WTC11 (cell line): ENCODE data around the gene FAM53B. TPM values are rescaled to one million over a fixed set of nuclear protein-coding genes. Genes with fewer than 3 reads are reported as not detected.

ENCODE experiments used
- ATAC-seq: fragments of 200-7000 bp; cut with Tn5 transposase; 2 replicates; pipeline ENCODE4 v1.10.0; 2021; ENCODE audit warnings: mild to moderate bottlenecking, moderate library complexity
- CTCF ChIA-PET: fragments of 300-600 bp; sonication (Branson Sonifier 250); formaldehyde crosslinking; loops from one replicate; lab custom pipeline; 2021; ENCODE audit warnings: antibody characterized with exemption; lab: Charles Lee
- POLR2A ChIA-PET: fragments of 350-600 bp; sonication (Branson Sonifier 250); formaldehyde crosslinking; loops from one replicate; lab custom pipeline; 2021; ENCODE audit warnings: antibody characterized with exemption; lab: Charles Lee
- DNase-seq: peaks from one replicate; pipeline ENCODE4 v3.0.0; 2021; ENCODE audit warnings: low spot score
- H3K27ac Mint-ChIP-seq: 2 replicates; pipeline ENCODE4 v1.8.0; 2021; ENCODE audit warnings: mixed read lengths
- H3K27me3 Mint-ChIP-seq: 2 replicates; pipeline ENCODE4 v1.8.0; 2021; ENCODE audit warnings: low read depth, mild to moderate bottlenecking, moderate library complexity, mixed read lengths
- H3K36me3 Mint-ChIP-seq: 2 replicates; pipeline ENCODE4 v1.8.0; 2021; ENCODE audit warnings: mixed read lengths
- H3K4me1 Mint-ChIP-seq: 2 replicates; pipeline ENCODE4 v1.8.0; 2022; ENCODE audit warnings: mixed read lengths
- H3K4me3 Mint-ChIP-seq: 2 replicates; pipeline ENCODE4 v1.8.0; 2021; ENCODE audit warnings: mild to moderate bottlenecking, moderate library complexity, mixed read lengths
- H3K9me3 Mint-ChIP-seq: 2 replicates; pipeline ENCODE4 v1.8.0; 2021; ENCODE audit warnings: mixed read lengths
- ATF1 ChIP-seq: sonication (generic); formaldehyde crosslinking; IDR thresholded peaks from 2 replicates; pipeline ENCODE4 v1.8.1; 2023; ENCODE audit warnings: mild to moderate bottlenecking, moderate library complexity, missing genetic modification reagents
- CBFB ChIP-seq: sonication (generic); formaldehyde crosslinking; IDR thresholded peaks from 2 replicates; pipeline ENCODE4 v1.8.1; 2022; ENCODE audit warnings: mild to moderate bottlenecking, low read depth, missing genetic modification reagents
- FOXJ3 ChIP-seq: sonication (generic); formaldehyde crosslinking; IDR thresholded peaks from 2 replicates; pipeline ENCODE4 v1.9.0; 2021; ENCODE audit warnings: missing genetic modification reagents, mild to moderate bottlenecking, borderline replicate concordance
- GABPB1 ChIP-seq: sonication (generic); formaldehyde crosslinking; IDR thresholded peaks from 2 replicates; pipeline ENCODE4 v1.8.1; 2023; ENCODE audit warnings: mild to moderate bottlenecking, missing genetic modification reagents
- GRHL2 ChIP-seq: fragments of 250-450 bp; sonication (Bioruptor Pico); IDR thresholded peaks from 2 replicates; pipeline ENCODE4 v1.8.0; 2022; ENCODE audit warnings: mild to moderate bottlenecking, moderate library complexity; ENCODE audit not compliant: insufficient replicate concordance, severe bottlenecking
- IRF2 ChIP-seq: sonication (generic); formaldehyde crosslinking; IDR thresholded peaks from 2 replicates; pipeline ENCODE4 v1.8.0; 2022; ENCODE audit warnings: low read depth, missing genetic modification reagents, borderline replicate concordance
- NFE2L1 ChIP-seq: sonication (generic); formaldehyde crosslinking; IDR thresholded peaks from 2 replicates; pipeline ENCODE4 v1.8.1; 2023; ENCODE audit warnings: missing genetic modification reagents
- OVOL2 ChIP-seq: fragments of 250-450 bp; sonication (Bioruptor Pico); IDR thresholded peaks from 2 replicates; pipeline ENCODE4 v1.9.0; 2021; ENCODE audit warnings: mild to moderate bottlenecking, borderline replicate concordance
- PRRX2 ChIP-seq: fragments of 250-450 bp; sonication (Bioruptor Pico); IDR thresholded peaks from 2 replicates; pipeline ENCODE4 v1.8.0; 2021; ENCODE audit warnings: mild to moderate bottlenecking
- SMAD3 ChIP-seq: sonication (generic); formaldehyde crosslinking; IDR thresholded peaks from 2 replicates; pipeline ENCODE4 v1.8.0; 2022; ENCODE audit warnings: missing genetic modification reagents, mild to moderate bottlenecking, borderline replicate concordance
- SOX15 ChIP-seq: fragments of 250-450 bp; sonication (Bioruptor Pico); IDR thresholded peaks from 2 replicates; pipeline ENCODE4 v1.9.0; 2021; ENCODE audit warnings: mild to moderate bottlenecking
- SP1 ChIP-seq: sonication (generic); formaldehyde crosslinking; conservative IDR thresholded peaks from 2 replicates; pipeline ENCODE4 v1.8.1; 2022; ENCODE audit warnings: missing genetic modification reagents
- TEAD1 ChIP-seq: sonication (generic); formaldehyde crosslinking; IDR thresholded peaks from 2 replicates; pipeline ENCODE4 v1.8.0; 2022; ENCODE audit warnings: mild to moderate bottlenecking, missing genetic modification reagents
- ZNF138 ChIP-seq: sonication (generic); formaldehyde crosslinking; conservative IDR thresholded peaks from 2 replicates; pipeline ENCODE4 v1.8.1; 2022; ENCODE audit warnings: mild to moderate bottlenecking, moderate library complexity, missing genetic modification reagents
- total RNA-seq: library from RNA; stranded (reverse); gene quantifications from 3 replicates; pipeline ENCODE4 v1.2.3, GENCODE V29; 2021
- TF ChIP-seq, protein P1 (sequence below): sonication (generic); formaldehyde crosslinking; IDR thresholded peaks from 2 replicates; pipeline ENCODE4 v1.8.1; 2023; ENCODE audit warnings: mild to moderate bottlenecking, missing genetic modification reagents
- TF ChIP-seq, protein P2 (sequence below): sonication (generic); formaldehyde crosslinking; IDR thresholded peaks from 2 replicates; pipeline ENCODE4 v1.8.0; 2023; ENCODE audit warnings: missing genetic modification reagents, mild to moderate bottlenecking, borderline replicate concordance
- TF ChIP-seq, protein P3 (sequence below): fragments of 250-450 bp; sonication (Bioruptor Pico); IDR thresholded peaks from 2 replicates; pipeline ENCODE4 v1.9.0; 2021; ENCODE audit warnings: mild to moderate bottlenecking
- TF ChIP-seq, protein P4 (sequence below): sonication (generic); formaldehyde crosslinking; IDR thresholded peaks from 2 replicates; pipeline ENCODE4 v1.8.0; 2023; ENCODE audit warnings: mild to moderate bottlenecking, missing genetic modification reagents
- TF ChIP-seq, protein P5 (sequence below): fragments of 200-600 bp; IDR thresholded peaks from 2 replicates; pipeline ENCODE4 v1.8.0; 2022; ENCODE audit warnings: antibody characterized with exemption

FAM53B gene
- total RNA-seq, 1 experiment from 2014 or later: 21.3 TPM

DNA sequence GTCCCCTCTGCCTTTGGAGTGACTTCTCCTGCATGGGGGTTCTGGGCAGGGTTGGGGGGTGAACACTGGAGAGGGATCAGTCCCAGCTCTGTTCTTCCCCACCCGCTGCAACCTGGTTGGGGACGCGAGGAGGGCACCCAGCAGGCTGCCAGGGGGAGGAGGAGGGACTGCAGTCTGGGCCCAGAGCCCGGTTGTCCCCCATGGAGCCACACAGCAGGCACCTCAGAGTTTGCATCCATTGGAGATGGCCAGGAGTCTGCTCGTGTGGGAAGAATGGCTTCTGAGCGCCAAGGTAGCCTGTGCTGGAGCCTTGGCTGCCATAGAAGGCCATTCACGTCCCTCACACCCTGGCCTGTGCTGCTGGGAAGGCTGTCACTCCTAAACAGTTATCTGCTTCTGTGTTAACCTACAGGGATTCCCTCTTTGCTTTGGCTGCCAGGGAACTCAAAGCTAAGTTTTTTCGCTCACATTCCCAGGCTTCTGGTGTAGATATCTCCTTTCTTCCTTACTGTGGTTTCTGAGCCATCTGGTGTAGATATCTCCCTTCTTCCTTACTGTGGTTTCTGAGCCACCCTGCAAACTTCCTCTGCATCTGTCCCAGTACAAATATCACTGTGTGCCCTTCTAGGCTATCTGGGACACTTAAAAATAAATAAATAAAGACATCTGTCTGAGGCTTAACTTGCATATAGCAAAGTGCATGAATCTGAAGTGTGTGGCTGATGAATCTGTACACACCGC lies 148.9 kb downstream of the FAM53B start (continued):
- TF ChIP-seq SOX15 (CRISPR knock-in tag) (no peak), ZNF138 (no peak)
- TF ChIP-seq, protein P1, sequence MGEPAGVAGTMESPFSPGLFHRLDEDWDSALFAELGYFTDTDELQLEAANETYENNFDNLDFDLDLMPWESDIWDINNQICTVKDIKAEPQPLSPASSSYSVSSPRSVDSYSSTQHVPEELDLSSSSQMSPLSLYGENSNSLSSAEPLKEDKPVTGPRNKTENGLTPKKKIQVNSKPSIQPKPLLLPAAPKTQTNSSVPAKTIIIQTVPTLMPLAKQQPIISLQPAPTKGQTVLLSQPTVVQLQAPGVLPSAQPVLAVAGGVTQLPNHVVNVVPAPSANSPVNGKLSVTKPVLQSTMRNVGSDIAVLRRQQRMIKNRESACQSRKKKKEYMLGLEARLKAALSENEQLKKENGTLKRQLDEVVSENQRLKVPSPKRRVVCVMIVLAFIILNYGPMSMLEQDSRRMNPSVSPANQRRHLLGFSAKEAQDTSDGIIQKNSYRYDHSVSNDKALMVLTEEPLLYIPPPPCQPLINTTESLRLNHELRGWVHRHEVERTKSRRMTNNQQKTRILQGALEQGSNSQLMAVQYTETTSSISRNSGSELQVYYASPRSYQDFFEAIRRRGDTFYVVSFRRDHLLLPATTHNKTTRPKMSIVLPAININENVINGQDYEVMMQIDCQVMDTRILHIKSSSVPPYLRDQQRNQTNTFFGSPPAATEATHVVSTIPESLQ (CRISPR knock-in tag): no peak

DNA sequence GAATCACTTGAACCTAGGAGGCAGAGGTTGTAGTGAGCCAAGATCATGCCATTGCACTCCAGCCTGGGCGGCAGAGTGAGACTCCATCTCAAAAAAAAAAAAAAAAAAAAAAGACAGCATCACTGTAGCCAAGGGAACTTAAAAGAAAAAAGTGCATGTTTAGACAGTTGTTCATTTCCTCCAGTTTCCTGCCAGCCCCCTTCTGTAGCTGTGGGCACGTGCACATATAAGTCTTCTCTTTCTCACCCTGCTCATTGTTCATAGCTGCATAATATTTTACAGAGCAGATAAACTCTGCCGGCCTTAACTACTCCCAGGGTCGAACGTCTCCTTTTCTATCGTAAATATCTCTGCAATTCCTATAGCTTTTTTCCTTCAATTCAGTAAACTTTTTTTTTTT lies 149.9 kb downstream of the FAM53B start:
- DNase-seq: no peak
- CTCF ChIA-PET: interaction anchor here (0.6 kb wide), 1 partner anchor 42 kb away, joined by 3 read pairs; no protein-coding TSS in a partner anchor
- peaks cover 9% of the 10 kb centered on the region for H3K9me3 Mint-ChIP-seq
- no peaks in the 10 kb centered on the region for H3K4me1 Mint-ChIP-seq
- H3K4me3 Mint-ChIP-seq: no peak overlapping the region
- TF ChIP-seq FOXJ3 (no peak), GABPB1 (CRISPR knock-in tag) (no peak), OVOL2 (CRISPR knock-in tag) (no peak), SP1 (CRISPR knock-in tag) (no peak), TEAD1 (CRISPR knock-in tag) (no peak), GRHL2 (CRISPR knock-in tag) (no peak)
- TF ChIP-seq, protein P2, sequence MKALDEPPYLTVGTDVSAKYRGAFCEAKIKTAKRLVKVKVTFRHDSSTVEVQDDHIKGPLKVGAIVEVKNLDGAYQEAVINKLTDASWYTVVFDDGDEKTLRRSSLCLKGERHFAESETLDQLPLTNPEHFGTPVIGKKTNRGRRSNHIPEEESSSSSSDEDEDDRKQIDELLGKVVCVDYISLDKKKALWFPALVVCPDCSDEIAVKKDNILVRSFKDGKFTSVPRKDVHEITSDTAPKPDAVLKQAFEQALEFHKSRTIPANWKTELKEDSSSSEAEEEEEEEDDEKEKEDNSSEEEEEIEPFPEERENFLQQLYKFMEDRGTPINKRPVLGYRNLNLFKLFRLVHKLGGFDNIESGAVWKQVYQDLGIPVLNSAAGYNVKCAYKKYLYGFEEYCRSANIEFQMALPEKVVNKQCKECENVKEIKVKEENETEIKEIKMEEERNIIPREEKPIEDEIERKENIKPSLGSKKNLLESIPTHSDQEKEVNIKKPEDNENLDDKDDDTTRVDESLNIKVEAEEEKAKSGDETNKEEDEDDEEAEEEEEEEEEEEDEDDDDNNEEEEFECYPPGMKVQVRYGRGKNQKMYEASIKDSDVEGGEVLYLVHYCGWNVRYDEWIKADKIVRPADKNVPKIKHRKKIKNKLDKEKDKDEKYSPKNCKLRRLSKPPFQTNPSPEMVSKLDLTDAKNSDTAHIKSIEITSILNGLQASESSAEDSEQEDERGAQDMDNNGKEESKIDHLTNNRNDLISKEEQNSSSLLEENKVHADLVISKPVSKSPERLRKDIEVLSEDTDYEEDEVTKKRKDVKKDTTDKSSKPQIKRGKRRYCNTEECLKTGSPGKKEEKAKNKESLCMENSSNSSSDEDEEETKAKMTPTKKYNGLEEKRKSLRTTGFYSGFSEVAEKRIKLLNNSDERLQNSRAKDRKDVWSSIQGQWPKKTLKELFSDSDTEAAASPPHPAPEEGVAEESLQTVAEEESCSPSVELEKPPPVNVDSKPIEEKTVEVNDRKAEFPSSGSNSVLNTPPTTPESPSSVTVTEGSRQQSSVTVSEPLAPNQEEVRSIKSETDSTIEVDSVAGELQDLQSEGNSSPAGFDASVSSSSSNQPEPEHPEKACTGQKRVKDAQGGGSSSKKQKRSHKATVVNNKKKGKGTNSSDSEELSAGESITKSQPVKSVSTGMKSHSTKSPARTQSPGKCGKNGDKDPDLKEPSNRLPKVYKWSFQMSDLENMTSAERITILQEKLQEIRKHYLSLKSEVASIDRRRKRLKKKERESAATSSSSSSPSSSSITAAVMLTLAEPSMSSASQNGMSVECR (CRISPR knock-in tag): no peak
- TF ChIP-seq, protein P3, sequence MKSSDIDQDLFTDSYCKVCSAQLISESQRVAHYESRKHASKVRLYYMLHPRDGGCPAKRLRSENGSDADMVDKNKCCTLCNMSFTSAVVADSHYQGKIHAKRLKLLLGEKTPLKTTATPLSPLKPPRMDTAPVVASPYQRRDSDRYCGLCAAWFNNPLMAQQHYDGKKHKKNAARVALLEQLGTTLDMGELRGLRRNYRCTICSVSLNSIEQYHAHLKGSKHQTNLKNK (CRISPR knock-in tag): no peak
- TF ChIP-seq, all 79 proteins: peak for 0
- POLR2A ChIA-PET: no interaction called here
- ATAC-seq: no peak
- Mint-ChIP-seq H3K36me3 (no peaks in the 10 kb centered on the region), H3K27ac (no peak overlapping the region), H3K27me3 (no peaks in the 10 kb centered on the region)

DNA sequence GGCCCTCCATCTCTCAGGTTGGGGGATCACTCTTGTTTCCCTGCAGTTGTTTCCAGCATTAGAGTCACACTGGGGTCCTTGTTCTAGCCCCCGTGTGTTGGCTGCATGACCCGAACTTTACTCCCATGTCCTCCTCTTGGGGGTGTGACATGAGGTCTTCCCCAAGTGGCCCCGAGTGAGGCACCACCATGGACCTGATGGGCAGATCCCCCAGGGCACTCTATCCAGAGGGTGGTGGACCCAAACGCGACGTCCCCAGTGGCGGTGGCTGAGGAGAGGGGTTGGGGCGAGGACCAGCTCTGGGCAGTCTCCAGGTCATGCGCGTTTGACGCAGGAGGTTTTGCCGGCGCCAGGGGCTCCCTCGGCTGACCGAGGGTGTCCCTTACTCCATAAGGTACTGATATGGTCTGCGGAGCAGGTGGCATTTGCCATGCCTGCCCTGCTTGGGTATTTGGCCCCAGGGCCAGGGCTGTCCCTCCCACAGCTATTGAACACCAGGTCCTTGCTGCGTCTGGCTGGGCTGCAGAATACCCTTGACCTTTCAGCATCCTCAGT lies 150.7 kb downstream of the FAM53B start:
- Mint-ChIP-seq H3K36me3 (no peaks in the 10 kb centered on the region), H3K9me3 (peaks cover 9% of the 10 kb centered on the region), H3K4me1 (no peaks in the 10 kb centered on the region), H3K4me3 (no peak overlapping the region), H3K27me3 (no peaks in the 10 kb centered on the region; the same call in 1 of the 2 replicates), H3K27ac (no peak overlapping the region)
- no peak for ATAC-seq
- ChIA-PET POLR2A (interaction anchor here (0.6 kb wide), 1 partner anchor 508 kb away, joined by 3 read pairs; no protein-coding TSS in a partner anchor), CTCF (interaction anchor here (0.5 kb wide), 1 partner anchor 315 kb away, joined by 3 read pairs; no protein-coding TSS in a partner anchor)
- no peak for DNase-seq
- no peak for TF ChIP-seq IRF2 (CRISPR knock-in tag)
- TF ChIP-seq, protein P4, sequence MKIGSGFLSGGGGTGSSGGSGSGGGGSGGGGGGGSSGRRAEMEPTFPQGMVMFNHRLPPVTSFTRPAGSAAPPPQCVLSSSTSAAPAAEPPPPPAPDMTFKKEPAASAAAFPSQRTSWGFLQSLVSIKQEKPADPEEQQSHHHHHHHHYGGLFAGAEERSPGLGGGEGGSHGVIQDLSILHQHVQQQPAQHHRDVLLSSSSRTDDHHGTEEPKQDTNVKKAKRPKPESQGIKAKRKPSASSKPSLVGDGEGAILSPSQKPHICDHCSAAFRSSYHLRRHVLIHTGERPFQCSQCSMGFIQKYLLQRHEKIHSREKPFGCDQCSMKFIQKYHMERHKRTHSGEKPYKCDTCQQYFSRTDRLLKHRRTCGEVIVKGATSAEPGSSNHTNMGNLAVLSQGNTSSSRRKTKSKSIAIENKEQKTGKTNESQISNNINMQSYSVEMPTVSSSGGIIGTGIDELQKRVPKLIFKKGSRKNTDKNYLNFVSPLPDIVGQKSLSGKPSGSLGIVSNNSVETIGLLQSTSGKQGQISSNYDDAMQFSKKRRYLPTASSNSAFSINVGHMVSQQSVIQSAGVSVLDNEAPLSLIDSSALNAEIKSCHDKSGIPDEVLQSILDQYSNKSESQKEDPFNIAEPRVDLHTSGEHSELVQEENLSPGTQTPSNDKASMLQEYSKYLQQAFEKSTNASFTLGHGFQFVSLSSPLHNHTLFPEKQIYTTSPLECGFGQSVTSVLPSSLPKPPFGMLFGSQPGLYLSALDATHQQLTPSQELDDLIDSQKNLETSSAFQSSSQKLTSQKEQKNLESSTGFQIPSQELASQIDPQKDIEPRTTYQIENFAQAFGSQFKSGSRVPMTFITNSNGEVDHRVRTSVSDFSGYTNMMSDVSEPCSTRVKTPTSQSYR: no peak
- TF ChIP-seq ATF1: no peak
- TF ChIP-seq, protein P5, sequence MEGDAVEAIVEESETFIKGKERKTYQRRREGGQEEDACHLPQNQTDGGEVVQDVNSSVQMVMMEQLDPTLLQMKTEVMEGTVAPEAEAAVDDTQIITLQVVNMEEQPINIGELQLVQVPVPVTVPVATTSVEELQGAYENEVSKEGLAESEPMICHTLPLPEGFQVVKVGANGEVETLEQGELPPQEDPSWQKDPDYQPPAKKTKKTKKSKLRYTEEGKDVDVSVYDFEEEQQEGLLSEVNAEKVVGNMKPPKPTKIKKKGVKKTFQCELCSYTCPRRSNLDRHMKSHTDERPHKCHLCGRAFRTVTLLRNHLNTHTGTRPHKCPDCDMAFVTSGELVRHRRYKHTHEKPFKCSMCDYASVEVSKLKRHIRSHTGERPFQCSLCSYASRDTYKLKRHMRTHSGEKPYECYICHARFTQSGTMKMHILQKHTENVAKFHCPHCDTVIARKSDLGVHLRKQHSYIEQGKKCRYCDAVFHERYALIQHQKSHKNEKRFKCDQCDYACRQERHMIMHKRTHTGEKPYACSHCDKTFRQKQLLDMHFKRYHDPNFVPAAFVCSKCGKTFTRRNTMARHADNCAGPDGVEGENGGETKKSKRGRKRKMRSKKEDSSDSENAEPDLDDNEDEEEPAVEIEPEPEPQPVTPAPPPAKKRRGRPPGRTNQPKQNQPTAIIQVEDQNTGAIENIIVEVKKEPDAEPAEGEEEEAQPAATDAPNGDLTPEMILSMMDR: no peak
- TF ChIP-seq NFE2L1: no peak
- TF ChIP-seq PRRX2: no peak
- TF ChIP-seq SMAD3: no peak
- no peak for TF ChIP-seq CBFB (CRISPR knock-in tag)
